Endometrial microvascular endothelial cells (primary cell): ENCODE measurements around the gene FANK1. TPM values are rescaled to one million over a fixed set of nuclear protein-coding genes. Genes with fewer than 3 reads are reported as not detected.
"Not testable (repeated sequence)": the region's sequence is repeated elsewhere in the genome, so short reads cannot be mapped to it uniquely, and the experiment has no call there.

Experiments used
- in situ Hi-C: cut with HindIII; loops from 2 replicates; pipeline ENCODE4 v1.10.0; 2017; ENCODE audit warnings: low sequenced_read_pairs, low pct_unique_long_range_greater_than_20kb; ENCODE audit errors: inconsistent ontology term
- total RNA-seq: library from RNA; depleted of rRNA; stranded (reverse); fragments of >200 nt; gene quantifications from one replicate; pipeline ENCODE4 v1.2.3, GENCODE V29; 2015; ENCODE audit errors: inconsistent ontology term

The FANK1 gene
- total RNA-seq, 1 donor from 2014 or later = 3.7 TPM

DNA sequence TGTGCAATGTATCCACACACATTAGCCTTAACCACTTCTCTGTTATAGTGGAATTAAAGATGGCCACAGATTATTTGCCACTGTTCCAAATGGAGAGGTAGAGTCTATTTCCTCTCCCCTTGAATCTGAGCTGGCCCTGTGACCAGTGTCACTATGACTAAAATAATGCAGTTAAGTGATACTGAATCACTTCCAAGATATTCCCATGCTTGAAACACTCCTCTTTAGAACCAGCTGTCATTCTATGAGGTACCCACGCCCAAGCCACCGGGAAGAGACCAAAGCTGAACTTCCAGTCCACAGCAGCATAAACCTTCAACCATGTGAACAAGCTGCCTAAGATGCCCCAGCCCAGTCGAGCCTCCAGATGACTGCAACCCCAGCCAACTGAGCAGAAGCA lies 13.2 kb upstream of the FANK1 start:
- in situ Hi-C loops = no loop called here

DNA sequence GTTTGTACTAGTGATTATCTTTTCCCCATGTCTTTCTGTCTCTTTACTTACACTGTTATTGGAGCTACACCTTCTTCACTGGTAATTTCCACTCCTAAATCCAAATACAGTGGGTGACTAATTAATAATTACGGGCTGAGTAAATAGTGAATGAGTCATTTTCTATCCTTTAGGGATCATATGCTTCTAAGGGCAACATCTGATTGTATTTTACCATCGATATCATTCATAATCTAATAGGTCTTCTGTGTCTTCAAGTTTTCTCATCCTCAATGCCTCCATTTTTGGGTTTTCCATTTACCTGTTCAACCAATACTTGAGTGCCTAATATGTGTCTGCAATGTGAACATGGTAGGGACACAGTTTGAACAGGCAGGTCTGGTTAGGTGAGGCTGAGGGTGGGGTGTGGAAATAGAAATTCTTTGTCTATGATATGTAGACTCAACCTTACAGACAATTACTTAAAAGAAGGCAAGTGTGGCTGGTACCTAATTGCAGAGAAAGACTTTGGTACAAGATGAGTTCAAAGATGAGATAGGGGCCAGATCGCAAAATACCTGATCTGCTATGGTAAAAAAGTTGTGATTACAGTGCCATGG lies 9.4 kb upstream of the FANK1 start:
- in situ Hi-C loops = no loop called here

DNA sequence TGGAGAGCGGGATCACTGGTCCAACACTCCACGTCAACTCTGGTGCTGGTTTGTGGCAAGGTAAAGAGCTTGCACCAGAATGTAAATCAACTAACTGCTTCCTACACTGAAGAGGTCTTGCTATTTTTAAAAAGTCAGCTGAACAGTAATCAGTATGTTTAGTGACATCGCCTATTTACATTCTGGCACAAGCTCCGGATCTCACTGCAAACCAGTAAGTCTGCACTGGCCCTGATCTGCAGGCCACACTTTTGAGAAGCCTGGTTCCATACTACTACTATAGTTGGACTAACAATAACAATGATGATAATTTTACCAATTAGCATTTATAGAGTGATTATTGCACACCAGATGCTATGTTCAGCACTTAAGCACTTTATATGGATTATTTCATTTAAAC lies 6.9 kb upstream of the FANK1 start:
- in situ Hi-C loops = not testable (repeated sequence)

DNA sequence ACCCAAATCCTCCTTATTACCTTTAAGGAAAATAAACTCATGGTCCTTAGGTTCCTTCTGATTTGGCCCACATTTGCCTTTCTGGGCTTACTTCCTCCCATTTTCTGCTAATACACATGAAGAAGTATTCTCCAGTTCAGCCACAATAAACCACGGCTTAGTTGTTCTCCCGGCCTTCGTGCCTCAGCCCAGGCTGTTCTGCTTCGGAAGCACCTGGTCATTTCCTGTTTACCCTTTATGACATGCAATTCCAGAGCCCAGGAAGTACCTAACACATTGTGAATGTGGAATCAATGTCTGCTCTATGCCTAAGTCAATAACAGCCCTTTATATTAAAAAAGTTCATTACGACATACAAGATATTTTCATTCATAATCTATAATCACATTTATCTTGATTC lies 4.0 kb upstream of the FANK1 start:
- in situ Hi-C loops = not testable (repeated sequence)

DNA sequence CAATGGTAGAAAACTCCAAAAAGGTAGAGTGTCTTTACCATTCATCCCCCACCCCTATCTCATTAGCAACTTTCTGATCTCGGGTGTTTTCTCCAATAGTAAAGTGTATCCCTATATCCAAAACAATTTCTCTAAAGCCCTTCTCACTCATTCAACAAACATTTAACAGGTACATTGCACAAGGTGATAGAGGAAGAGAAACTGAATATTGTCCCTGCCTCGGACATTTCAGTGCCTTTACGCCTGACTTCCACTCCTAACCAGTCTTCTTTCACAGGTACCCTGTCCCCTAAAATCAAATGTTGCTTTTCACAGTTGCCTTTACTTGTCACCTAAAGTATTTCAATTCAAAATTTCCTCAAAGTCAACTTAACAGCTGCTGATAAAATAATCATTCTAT lies 2.2 kb upstream of the FANK1 start:
- in situ Hi-C loops = not testable (repeated sequence)

DNA sequence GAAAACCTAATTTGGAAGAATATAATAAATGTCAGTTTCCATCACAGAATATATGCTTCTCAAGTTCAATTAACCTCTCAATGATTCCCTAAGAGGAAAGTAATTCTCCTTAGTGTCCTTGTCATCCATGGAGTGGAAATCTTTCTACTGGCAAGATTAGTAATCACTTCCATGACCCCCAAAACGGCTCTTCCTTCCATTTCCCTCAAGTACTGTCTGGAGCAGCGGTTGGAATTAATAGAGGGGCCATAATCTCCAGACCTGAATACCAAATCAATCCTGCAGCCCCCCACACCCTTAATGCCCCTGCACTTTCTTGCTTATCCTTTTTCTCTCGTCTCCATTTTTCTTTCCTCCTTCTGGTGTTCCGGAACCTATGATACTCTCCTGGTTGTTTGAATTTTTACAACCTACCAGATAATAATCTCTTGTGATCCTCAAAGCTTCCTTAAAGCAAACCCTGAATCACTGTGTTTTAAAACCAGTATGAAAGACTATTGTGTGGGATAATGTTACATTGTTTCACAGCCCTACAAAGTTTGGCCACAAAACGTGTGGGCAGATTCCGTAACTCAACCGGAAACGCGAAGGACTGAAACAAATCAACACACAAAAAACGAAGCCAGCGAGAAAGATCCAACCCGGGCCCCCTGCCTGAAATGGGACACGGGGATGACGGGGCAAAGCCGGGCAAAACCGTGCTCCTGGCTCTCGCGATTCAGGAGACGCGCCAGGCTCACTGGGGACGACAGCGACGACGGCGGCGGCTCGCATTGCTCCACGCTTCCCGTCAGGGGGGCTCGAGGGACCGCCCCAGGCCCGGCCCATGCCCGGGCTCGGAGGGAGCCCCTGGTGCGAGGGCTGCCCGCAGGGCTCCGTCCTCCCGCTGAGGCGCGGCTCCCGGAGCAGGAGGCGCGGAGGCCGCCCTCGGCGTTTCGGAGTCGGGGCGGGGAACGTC lies 955 bp upstream of the FANK1 start:
- in situ Hi-C loops = not testable (repeated sequence)

DNA sequence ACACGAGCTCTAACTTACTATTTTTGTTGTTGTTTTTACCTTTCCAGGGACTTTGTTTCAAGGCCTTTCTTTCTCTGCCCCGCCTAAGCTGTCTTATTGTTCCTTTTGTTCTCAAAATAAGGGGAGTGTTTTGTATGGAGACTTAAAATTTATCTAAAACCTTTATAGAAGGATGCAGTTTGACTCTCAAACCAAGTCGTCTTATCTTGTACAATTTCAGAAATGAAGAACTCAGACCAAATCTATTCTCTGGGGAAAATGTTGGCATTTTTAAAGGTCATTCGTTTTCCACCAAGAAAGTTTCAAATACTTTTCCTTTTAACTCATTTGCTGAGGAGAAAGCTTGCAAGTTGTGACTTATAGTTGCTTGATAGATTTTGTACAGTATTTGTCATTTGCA lies 953 bp downstream of the FANK1 start:
- in situ Hi-C loops = not testable (repeated sequence)

DNA sequence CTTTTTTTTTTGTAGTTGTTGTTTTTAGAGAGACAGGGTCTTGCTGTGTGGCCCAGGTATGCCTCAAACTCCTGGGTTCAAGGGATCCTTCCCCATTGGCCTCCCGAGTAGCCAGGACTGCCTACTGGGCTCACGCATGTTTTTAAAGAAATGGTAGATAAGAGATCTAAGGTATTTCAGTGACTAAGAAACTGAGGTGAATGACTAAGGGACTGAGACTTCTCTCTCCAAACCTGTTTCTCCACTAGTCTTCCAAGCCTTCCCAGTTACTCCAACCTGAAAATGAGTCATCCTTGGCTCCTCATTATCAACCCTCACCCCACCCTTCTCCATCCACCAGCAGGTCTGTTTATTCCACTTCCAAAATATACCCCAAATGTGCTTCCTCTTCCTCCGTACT lies 4.6 kb downstream of the FANK1 start:
- in situ Hi-C loops = not testable (repeated sequence)

DNA sequence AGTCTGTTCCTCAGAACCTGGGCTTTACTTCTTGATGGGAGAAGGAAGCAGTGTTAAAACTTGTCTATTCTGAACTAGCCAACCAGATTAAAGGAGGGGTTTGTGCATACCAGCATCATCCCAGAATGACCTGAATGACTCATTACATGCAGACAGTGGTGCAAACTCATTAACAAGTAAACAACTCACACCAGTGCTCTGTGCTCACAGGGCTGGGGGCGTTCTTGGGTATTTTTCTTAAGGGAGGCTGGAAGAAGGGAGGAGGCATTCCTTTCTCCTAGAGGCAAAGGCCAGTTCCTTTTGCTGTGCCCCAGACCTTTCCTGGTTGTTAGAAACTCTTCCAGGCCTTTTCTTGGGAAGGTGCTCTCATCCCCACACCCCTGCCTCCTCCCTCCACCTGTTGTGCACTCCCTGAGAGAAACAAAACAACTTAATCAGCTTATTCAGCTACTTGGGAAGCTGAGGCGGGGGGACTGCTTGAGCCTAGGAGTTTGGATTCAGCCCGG lies 6.8 kb downstream of the FANK1 start:
- in situ Hi-C loops = not testable (repeated sequence)

DNA sequence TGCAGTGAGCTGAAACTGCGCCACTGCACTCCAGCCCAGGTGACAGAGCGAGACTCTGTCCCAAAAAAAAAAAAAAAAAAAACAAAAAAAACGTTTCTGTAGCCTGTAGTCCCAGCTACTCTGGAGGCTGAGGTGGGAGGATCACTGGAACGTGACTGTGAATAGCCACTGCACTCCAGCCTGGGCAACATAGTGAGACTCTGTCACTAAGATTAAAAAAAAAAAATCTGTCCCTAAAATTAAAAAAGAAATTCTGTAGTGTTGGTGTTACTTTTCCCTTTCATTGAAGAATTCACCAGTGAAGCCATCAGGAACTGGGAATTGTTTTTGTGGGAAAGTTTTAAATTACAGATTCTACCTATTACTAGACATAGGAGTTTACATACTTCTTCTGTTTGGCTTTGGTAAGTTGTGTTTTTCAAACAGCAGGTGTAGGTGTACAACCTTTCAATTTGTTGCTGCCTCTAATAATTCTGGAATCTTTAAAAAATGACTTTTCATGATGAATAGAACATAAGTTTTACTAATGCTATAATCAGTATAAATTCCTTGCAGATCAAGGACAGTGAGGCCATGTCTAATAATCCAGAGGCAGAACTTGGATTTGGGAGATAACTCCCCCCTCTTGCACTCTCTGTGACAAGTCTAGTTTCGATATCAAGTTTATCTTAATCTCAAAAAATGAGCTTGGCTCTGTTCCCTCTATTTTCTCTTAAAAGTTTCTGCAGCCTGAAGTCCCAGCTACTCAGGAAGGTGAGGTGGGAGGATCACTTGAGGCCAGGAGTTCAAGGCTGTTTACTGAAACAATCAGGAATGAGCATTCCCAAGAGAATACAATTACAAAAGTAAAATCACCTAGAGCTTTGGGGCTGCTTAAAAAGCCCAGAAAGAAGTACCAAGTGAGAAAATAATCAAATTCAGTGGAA lies 9.0 kb downstream of the FANK1 start:
- in situ Hi-C loops = not testable (repeated sequence)

DNA sequence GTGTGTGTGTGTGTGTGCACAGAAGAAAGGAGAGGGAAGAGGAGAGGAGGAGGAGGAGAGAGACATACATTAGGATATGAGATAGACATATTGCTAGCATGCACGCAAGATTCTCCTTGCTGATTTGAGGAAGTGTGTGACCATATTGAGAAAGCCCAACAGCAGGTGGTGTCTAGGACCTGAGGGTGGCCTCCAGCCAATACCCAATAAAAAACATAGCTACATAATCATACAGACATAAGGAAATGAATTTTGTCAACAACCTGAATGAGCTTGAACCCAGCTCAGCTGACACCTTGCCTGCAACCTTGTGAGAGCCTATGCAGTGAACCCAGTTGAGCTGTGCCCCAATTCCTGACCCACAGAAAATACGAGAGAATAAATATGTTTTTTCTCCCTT lies 11.2 kb downstream of the FANK1 start:
- in situ Hi-C loops = not testable (repeated sequence)

DNA sequence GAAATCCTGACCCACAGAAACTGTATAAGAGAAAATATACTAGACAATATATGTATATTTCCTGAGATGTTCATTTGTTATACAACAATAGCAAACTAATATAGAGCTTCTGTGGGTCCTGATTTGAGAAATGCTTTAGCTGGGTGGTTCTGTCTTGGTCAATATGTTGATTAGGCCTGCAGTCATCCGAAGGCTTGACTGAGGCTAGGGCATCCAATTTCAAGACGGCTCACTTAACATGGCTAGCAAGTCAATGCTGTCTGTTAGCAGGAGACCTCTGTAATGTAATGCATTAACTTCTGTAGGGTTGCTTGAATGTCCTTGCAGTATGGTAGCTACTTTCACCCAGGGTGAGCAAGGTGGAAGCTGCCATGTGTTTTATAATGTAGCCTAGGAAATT lies 12.4 kb downstream of the FANK1 start:
- in situ Hi-C loops = not testable (repeated sequence)

DNA sequence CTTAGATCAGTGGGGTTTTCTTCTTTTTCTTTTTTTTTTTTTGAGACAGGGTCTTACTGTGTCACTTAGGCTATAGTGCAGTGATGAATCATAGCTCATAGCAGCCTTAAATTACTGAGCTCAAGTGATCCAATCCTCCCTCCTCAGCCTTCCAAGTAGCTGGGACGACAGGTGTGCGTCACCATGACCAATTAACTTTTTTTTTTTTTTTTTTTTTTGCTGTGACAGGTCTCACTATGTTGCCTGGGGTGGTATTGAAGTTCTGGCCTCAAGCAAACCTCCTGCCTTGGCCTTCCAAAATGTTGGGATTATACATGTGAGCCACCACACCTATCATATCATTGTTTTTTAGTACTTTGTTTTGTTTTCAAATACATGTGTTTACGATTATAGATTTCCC lies 13.1 kb downstream of the FANK1 start:
- in situ Hi-C loops = not testable (repeated sequence)

DNA sequence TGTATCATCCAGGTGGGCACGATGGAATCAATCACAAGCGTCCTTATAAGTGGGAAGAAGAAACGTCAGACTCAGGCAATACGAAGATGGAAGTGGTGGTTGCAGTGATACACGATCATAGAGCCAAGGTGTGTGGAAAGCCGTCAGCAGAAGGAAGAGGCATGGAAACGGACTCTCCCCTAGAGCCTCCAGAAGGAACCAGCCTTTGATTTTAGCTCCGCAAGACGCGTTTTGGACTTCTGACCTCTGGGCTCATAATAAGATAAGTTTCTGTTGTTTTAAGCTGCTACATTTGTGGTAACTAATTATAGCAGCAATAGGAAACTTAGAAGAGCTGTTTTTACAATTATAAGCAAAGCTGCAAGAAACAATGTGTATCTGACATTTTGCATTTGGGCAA lies 14.8 kb downstream of the FANK1 start:
- in situ Hi-C loops = no loop called here

DNA sequence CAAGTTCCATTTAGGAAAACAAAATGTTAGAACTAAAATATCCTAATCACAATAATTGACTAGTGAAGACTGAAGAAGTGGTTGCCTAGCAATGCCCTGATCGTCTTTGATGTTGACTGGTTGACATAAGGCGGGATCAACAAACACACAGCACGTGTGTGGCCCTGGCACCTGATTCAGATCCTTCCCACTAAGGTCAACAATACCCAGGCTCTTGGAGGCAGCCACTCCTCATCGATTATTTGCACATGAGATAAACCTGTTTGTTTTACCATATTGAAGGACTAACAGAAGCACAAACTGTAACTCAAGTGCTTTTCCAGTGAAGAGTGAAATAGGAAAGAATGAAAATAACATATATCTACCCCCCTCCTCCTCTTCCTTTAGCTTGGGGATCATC lies 15.6 kb downstream of the FANK1 start:
- in situ Hi-C loops = no loop called here

DNA sequence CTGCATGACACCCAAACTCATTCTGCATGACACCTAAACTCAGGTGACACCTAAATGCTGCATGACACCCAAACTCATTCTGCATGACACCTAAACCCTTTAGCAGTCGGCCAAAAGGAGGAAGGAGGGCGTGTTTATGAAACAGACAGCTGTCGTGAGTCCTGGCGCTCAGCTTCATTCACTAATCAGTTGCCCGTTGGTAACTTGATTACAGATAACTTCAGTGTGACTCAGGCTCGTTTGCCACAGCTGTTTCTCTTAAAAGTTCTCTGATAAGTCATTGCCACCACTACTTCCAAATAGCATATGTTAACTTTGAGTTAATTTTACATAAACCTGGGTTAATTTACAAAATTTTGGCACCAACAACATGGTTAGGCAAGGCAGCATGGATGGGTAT lies 16.9 kb downstream of the FANK1 start:
- in situ Hi-C loops = not testable (repeated sequence)

DNA sequence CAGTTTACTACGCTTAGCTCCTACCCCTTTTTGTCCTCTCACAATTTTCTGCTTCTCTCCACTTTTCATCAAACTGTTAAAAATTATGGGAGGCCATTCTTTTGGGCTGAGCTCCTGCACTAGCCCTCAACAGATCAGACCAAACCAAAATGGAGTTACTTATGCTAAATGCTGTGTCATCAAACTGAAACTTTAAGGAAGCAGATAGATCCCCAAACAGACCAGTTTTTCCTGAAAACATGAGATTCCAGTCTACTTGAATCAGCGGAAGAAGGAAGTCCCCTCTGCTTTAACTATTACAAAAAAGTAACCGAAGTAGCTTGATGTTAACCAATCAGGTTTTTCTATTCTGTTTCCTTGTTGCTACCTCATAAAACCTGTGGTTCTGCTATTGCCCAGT lies 20.6 kb downstream of the FANK1 start:
- in situ Hi-C loops = no loop called here

DNA sequence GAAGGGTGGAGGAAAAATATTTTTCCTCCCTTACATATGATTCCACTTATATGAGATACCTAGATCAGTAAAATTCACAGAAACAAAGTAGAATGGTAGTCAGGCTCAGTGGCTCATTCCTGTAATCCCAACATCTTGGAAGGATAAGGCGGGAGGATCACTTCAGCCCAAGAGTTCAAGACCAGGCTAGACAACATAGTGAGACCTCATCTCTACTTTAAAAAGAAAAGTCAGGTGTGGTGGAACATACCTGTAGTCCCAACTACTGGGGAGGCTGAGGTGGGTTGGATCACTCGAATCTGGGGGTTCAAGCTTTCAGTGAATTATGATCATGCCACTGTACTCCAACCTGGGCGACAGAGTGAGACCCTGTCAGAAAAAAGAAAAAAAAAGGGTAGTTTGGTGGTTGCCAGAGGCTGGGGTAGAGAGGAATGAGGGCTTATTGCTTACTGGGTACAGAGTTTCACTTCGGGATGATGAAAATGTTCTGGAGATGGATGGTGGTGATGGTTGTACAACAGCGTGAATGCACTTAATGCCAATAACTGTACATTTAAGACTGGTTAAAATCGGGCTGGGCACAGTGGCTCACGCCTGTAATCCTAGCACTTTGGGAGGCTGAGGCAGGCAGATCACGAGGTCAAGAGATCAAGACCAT lies 21.5 kb downstream of the FANK1 start:
- in situ Hi-C loops = not testable (repeated sequence)
